Stomach (tissue), 9 donors: ENCODE data around the gene ATP2B2. TPM values are rescaled to one million over a fixed set of nuclear protein-coding genes. Genes with fewer than 3 reads are reported as not detected.

Source experiments
- DNase-seq, 2 donors: peaks; one replicate each; pipeline versions ENCODE4 v3.0.0 to v3.0.0-alpha.2; 2013 to 2019
- H3K27ac ChIP-seq, 5 donors: fragments of 200-600 bp in 4 of 5; sonication (generic) in 4 of 5; one replicate each; pipeline ENCODE4 v1.5.1; 2013 to 2019; ENCODE audit warnings: mild to moderate bottlenecking in 1 of 5, moderate library complexity in 1 of 5
- H3K27me3 ChIP-seq, 3 donors: fragments of 200-600 bp; sonication (generic); one replicate each; pipeline ENCODE4 v1.5.1; 2017 to 2019; ENCODE audit warnings: mixed run types in 1 of 3
- H3K36me3 ChIP-seq, 4 donors: fragments of 200-600 bp; sonication (generic); 1 replicate in 3 of 4; 2 replicates in 1 of 4; pipeline ENCODE4 v1.5.1; 2016 to 2019
- H3K4me1 ChIP-seq, 4 donors: fragments of 200-600 bp; sonication (generic); one replicate each; pipeline ENCODE4 v1.5.1; 2016 to 2019
- H3K4me3 ChIP-seq, 4 donors: fragments of 200-600 bp; sonication (generic) in 3 of 4; one replicate each; pipeline ENCODE4 v1.5.1; 2016 to 2019; ENCODE audit warnings: mild to moderate bottlenecking in 1 of 4
- H3K9me3 ChIP-seq, 4 donors: fragments of 200-600 bp; sonication (generic); one replicate each; pipeline ENCODE4 v1.5.1; 2016 to 2019
- EP300 ChIP-seq: sonication (generic); formaldehyde crosslinking; IDR thresholded peaks from one replicate; pipeline ENCODE4 v1.6.1; 2017; ENCODE audit warnings: antibody characterized with exemption
- POLR2A ChIP-seq, 4 donors: fragments of 450-650 bp; IDR thresholded peaks; one replicate each; pipeline ENCODE4 v1.6.1; 2016; ENCODE audit warnings: antibody characterized with exemption in 4 of 4, control low read depth in 2 of 4, mild to moderate bottlenecking in 1 of 4, moderate library complexity in 1 of 4
- POLR2AphosphoS5 ChIP-seq, 3 donors: sonication (generic); formaldehyde crosslinking; IDR thresholded peaks; one replicate each; pipeline ENCODE4 v1.6.1; 2016; ENCODE audit warnings: antibody characterized with exemption in 3 of 3
- WGBS, 5 donors: extraction: QIAGEN DNeasy Blood & Tissue Kit in 3 of 5; methylation state at CpG; one replicate each; pipeline versions ENCODE4 v1.1.5 to v1.1.7; 2013 to 2018; 5-methylcytosine and 5-hydroxymethylcytosine counted together
- intact Hi-C: fragments of 100-400 bp; cut with DNase I; formaldehyde crosslinking; loops from one replicate; pipeline ENCODE4 v1.15.1; 2023; ENCODE audit warnings: low total_unique reads
- polyA plus RNA-seq, 3 donors: library from polyadenylated mRNA; stranded (reverse); fragments of 200-250 nt; gene quantifications; one replicate each; pipeline ENCODE4 v1.2.3, GENCODE V29; 2013
- total RNA-seq, 5 donors: library from RNA; depleted of rRNA; stranded (reverse); fragments of >200 nt; gene quantifications; one replicate each; pipeline versions ENCODE4 v1.1.0 to v1.2.3, GENCODE V29; 2014 to 2016
- TF ChIP-seq, protein P1 (sequence below), 7 experiments: fragments of 450-650 bp in 4 of 7; fragments of 200-600 bp in 3 of 7; sonication (generic) in 3 of 7; IDR thresholded peaks; one replicate each; pipeline ENCODE4 v1.5.1; 2016 to 2019; ENCODE audit warnings: antibody characterized with exemption in 7 of 7, control low read depth in 2 of 7, mild to moderate bottlenecking in 1 of 7
- donor health status: healthy with polysubstance abuse.
- donor health status: Bipolar disorder and iron deficiency.
- donor health status: healthy.

ATP2B2 gene
- total and polyA plus RNA-seq, 8 donors = 0.03 to 0.37 TPM; not detected in 6

- TF ChIP-seq, protein P1, sequence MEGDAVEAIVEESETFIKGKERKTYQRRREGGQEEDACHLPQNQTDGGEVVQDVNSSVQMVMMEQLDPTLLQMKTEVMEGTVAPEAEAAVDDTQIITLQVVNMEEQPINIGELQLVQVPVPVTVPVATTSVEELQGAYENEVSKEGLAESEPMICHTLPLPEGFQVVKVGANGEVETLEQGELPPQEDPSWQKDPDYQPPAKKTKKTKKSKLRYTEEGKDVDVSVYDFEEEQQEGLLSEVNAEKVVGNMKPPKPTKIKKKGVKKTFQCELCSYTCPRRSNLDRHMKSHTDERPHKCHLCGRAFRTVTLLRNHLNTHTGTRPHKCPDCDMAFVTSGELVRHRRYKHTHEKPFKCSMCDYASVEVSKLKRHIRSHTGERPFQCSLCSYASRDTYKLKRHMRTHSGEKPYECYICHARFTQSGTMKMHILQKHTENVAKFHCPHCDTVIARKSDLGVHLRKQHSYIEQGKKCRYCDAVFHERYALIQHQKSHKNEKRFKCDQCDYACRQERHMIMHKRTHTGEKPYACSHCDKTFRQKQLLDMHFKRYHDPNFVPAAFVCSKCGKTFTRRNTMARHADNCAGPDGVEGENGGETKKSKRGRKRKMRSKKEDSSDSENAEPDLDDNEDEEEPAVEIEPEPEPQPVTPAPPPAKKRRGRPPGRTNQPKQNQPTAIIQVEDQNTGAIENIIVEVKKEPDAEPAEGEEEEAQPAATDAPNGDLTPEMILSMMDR (IDR thresholded peaks at IDR 0.05) = no peak
- TF ChIP-seq EP300 (no peak), POLR2A (IDR thresholded peaks at IDR 0.05) (no peak), POLR2AphosphoS5 (IDR thresholded peaks at IDR 0.05) (no peak)
- Histone ChIP-seq H3K27ac (no peak overlapping the region), H3K9me3 (no peaks in the 10 kb centered on the region), H3K36me3 (no peaks in the 10 kb centered on the region), H3K27me3 (peaks cover 0 to 27% (median 4%) of the 10 kb centered on the region in 3 donors), H3K4me3 (no peak overlapping the region), H3K4me1 (no peaks in the 10 kb centered on the region)
- WGBS, 5 donors = 46 to 62% (median 52%) methylated on average over 9 to 11 of the region's 11 CpGs
- intact Hi-C loops = no loop called here
- peak in 1 of 2 donors; percentile 37 for DNase-seq
Observed at GRCh38 chr3:10419637-10420232, 85.7 kb downstream of the ATP2B2 start.

DNA sequence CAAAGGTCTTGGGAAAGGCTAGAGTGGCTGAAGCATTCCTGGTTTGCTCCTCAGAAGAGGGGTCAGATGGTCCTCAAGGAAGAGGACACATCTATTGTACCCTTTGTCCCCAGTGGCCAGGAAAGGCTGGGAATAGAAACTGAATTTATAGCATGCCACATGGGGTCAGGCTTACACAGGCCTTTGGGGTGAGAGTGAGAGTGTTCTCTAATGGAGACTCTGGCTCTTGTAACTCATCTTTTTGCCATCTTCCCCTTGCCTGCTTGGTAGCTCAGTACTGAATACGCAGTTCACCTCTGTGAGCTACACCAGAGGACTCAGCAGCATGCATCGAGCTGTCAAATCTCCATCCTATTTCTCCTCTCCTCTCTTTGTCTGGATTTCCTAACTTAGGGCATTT lies 87.5 kb downstream of the ATP2B2 start:
- Histone ChIP-seq H3K27ac (no peak overlapping the region), H3K36me3 (no peaks in the 10 kb centered on the region), H3K9me3 (no peaks in the 10 kb centered on the region), H3K4me3 (no peak overlapping the region), H3K27me3 (peaks cover 0 to 30% (median 4%) of the 10 kb centered on the region in 3 donors), H3K4me1 (no peaks in the 10 kb centered on the region)
- 87 to 94% (median 92%) methylated on average over 2 of the region's 2 CpGs for WGBS, 5 donors
- intact Hi-C loops = no loop called here
- DNase-seq = peak in 1 of 2 donors; percentile 15
- TF ChIP-seq POLR2AphosphoS5 (IDR thresholded peaks at IDR 0.05) = no peak
- TF ChIP-seq, protein P1 (IDR thresholded peaks at IDR 0.05) = no peak
- TF ChIP-seq EP300 = no peak
- TF ChIP-seq POLR2A (IDR thresholded peaks at IDR 0.05) = no peak

- Histone ChIP-seq H3K27me3 (peaks cover 0 to 30% (median 4%) of the 10 kb centered on the region in 3 donors), H3K27ac (no peak overlapping the region), H3K4me3 (no peak overlapping the region), H3K4me1 (no peaks in the 10 kb centered on the region), H3K36me3 (no peaks in the 10 kb centered on the region), H3K9me3 (no peaks in the 10 kb centered on the region)
- 43 to 57% (median 55%) methylated on average over 12 to 19 of the region's 19 CpGs for WGBS, 5 donors
- DNase-seq = no peak
- TF ChIP-seq POLR2AphosphoS5 (IDR thresholded peaks at IDR 0.05) (no peak), EP300 (no peak), POLR2A (IDR thresholded peaks at IDR 0.05) (no peak)
- TF ChIP-seq, protein P1 (IDR thresholded peaks at IDR 0.05) = no peak
- intact Hi-C loops = no loop called here
Observed at GRCh38 chr3:10416730-10417300, 88.6 kb downstream of the ATP2B2 start.

DNA sequence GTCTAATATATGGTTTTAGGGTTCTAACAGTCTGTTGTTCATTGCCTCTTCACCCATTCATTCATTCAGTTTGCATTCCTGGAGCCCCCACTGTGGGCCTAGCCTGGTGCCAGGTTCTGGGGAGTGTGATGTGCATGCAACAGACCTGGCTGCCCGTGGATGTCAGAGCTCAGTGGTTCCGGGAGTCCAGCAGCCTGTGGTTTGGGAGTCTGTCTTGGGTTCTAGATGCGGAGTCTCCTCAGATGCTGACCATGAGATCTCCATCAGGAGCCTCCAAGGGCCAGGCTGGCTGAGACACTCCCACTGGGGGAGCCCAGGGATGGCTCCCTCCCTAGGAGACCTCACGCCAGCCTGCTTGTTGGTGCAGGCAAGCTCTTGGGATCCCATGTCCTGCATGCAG lies 92.3 kb downstream of the ATP2B2 start:
- Histone ChIP-seq H3K4me1 (no peaks in the 10 kb centered on the region), H3K36me3 (no peaks in the 10 kb centered on the region), H3K27me3 (peaks cover 0 to 21% (median 4%) of the 10 kb centered on the region in 3 donors), H3K4me3 (no peak overlapping the region), H3K9me3 (no peaks in the 10 kb centered on the region), H3K27ac (no peak overlapping the region)
- no peak for DNase-seq
- intact Hi-C loops = no loop called here
- 73 to 92% (median 87%) methylated on average over 4 of the region's 4 CpGs for WGBS, 5 donors
- TF ChIP-seq POLR2AphosphoS5 (IDR thresholded peaks at IDR 0.05) (no peak), POLR2A (IDR thresholded peaks at IDR 0.05) (no peak), EP300 (no peak)
- TF ChIP-seq, protein P1 (IDR thresholded peaks at IDR 0.05) = no peak
